ENCODE results near the gene MRC2. TPM values are rescaled to one million over a fixed set of nuclear protein-coding genes. Genes with fewer than 3 reads are reported as not detected.

Gene MRC2
- total RNA-seq, 3 donors from 2014 or later: 3.4 to 6.2 (median 3.8) TPM

DNA sequence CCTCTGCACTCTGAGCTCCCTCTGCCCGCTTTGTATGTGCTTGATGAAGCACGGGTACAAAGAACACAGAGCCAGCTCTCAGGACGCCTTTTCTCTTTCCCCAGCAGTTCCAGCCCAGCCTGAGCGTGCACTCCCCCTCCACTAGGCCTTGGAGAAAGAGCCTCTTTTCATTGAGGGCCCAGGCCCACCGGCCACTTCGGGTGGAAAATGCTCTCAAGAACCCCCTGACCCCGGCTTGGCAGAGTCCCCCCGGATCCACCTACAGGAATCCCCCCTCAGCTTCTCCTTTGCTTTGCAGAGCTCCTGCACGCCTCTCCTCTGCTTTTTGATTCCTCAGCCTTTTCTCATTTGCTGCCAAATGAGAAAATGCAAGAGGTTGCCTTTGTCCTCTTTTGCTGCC, 30.2 kb downstream of the MRC2 start:
- peaks cover 16% of the 10 kb centered on the region for H3K9me3 Mint-ChIP-seq
- H3K36me3 Mint-ChIP-seq (ENCODE audit: insufficient read depth): peaks cover 3% of the 10 kb centered on the region
- DNase-seq (no peak), ATAC-seq (no peak)
- peaks cover 6% of the 10 kb centered on the region for H3K27me3 Mint-ChIP-seq (ENCODE audit: low read depth)
- H3K4me3 Mint-ChIP-seq: no peak overlapping the region
- H3K4me1 Mint-ChIP-seq (ENCODE audit: low read depth): peaks cover 14% of the 10 kb centered on the region

GRCh38 chr17:62658136-62658920, 30.9 kb downstream of the MRC2 start:
- H3K9me3 Mint-ChIP-seq: peaks cover 16% of the 10 kb centered on the region
- H3K36me3 Mint-ChIP-seq (ENCODE audit: insufficient read depth): peaks cover 3% of the 10 kb centered on the region
- H3K4me1 Mint-ChIP-seq (ENCODE audit: low read depth): peaks cover 9% of the 10 kb centered on the region
- H3K27me3 Mint-ChIP-seq (ENCODE audit: low read depth): peaks cover 6% of the 10 kb centered on the region
- DNase-seq: no peak
- ATAC-seq: no peak
- H3K4me3 Mint-ChIP-seq: no peak overlapping the region

- peaks cover 2% of the 10 kb centered on the region for H3K27me3 Mint-ChIP-seq (ENCODE audit: low read depth)
- H3K9me3 Mint-ChIP-seq: peaks cover 16% of the 10 kb centered on the region
Measured at GRCh38 chr17:62660629-62661118, 33.2 kb downstream of the MRC2 start.

GRCh38 chr17:62661337-62661736, 33.9 kb downstream of the MRC2 start:
- no peak for ATAC-seq
- no peak overlapping the region for H3K4me3 Mint-ChIP-seq
- peaks cover 3% of the 10 kb centered on the region for H3K36me3 Mint-ChIP-seq (ENCODE audit: insufficient read depth)
- no peak for DNase-seq
- peaks cover 2% of the 10 kb centered on the region for H3K27me3 Mint-ChIP-seq (ENCODE audit: low read depth)
- peaks cover 16% of the 10 kb centered on the region for H3K9me3 Mint-ChIP-seq
- H3K4me1 Mint-ChIP-seq (ENCODE audit: low read depth): no peaks in the 10 kb centered on the region

More at GRCh38 chr17:62660629-62661118, 33.2 kb downstream of the MRC2 start:
- DNase-seq: no peak
- Mint-ChIP-seq H3K4me3 (no peak overlapping the region), H3K36me3 (ENCODE audit: insufficient read depth) (peaks cover 3% of the 10 kb centered on the region), H3K4me1 (ENCODE audit: low read depth) (no peaks in the 10 kb centered on the region)
- ATAC-seq: no peak

DNA sequence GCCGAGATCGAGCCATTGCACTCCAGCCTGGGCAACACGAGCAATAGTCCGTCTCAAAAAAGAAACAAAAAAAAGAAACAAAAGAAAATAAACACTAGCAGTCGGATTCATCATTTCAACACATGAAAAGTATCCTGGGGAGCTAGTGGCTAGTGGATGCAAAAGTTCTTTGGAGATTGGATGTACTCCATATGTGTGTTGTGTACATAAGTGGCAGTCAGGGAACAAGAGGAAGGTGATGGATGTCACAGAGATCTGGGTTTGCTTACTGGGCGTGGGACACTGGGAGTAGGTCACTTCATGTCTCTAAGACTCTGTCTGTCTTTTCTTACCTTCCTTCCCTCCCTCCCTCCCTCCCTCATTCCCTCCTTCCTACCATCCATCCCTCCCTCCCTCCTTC, 35.4 kb downstream of the MRC2 start:
- no peak for DNase-seq
- no peak for ATAC-seq
- Mint-ChIP-seq H3K9me3 (peaks cover 16% of the 10 kb centered on the region), H3K36me3 (ENCODE audit: insufficient read depth) (peaks cover 3% of the 10 kb centered on the region), H3K4me1 (ENCODE audit: low read depth) (no peaks in the 10 kb centered on the region), H3K27me3 (ENCODE audit: low read depth) (peaks cover 2% of the 10 kb centered on the region), H3K4me3 (no peak overlapping the region)

DNA sequence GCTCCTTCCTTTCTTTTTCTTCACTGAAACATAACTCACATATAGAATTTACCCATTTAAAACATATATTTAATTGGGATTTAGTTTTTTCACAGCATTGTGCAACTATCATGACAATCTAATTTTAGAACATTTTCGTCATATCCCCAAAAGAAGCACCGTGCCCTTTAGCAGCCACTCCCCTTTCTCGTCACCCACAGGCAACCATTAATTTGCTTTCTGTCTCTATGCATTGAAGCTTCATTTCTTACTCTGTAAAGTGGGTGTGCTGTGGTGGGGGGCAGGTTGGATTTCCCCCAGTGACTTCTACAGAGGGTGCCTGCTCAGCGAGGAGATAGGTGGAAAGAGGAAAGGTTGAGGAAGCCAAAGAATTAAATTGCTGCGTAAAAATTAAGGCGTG, 35.8 kb downstream of the MRC2 start:
- ATAC-seq (no peak), DNase-seq (no peak)
- Mint-ChIP-seq H3K4me3 (no peak overlapping the region), H3K36me3 (ENCODE audit: insufficient read depth) (peaks cover 3% of the 10 kb centered on the region), H3K9me3 (peaks cover 16% of the 10 kb centered on the region), H3K27me3 (ENCODE audit: low read depth) (peaks cover 2% of the 10 kb centered on the region), H3K4me1 (ENCODE audit: low read depth) (no peaks in the 10 kb centered on the region)

- ATAC-seq (no peak), DNase-seq (no peak)
- peaks cover 3% of the 10 kb centered on the region for H3K36me3 Mint-ChIP-seq (ENCODE audit: insufficient read depth)
- peaks cover 16% of the 10 kb centered on the region for H3K9me3 Mint-ChIP-seq
- no peak overlapping the region for H3K4me3 Mint-ChIP-seq
- H3K27me3 Mint-ChIP-seq (ENCODE audit: low read depth): peaks cover 2% of the 10 kb centered on the region
- no peaks in the 10 kb centered on the region for H3K4me1 Mint-ChIP-seq (ENCODE audit: low read depth)
Measured at GRCh38 chr17:62664336-62665120, 37.1 kb downstream of the MRC2 start.

- no peak overlapping the region for H3K4me3 Mint-ChIP-seq
- H3K27me3 Mint-ChIP-seq (ENCODE audit: low read depth): peaks cover 2% of the 10 kb centered on the region
- H3K36me3 Mint-ChIP-seq (ENCODE audit: insufficient read depth): no peaks in the 10 kb centered on the region
- H3K4me1 Mint-ChIP-seq (ENCODE audit: low read depth): no peaks in the 10 kb centered on the region
- H3K9me3 Mint-ChIP-seq: peaks cover 9% of the 10 kb centered on the region
- DNase-seq: no peak
- no peak for ATAC-seq
Measured at GRCh38 chr17:62665599-62665998, 38.1 kb downstream of the MRC2 start.

DNA sequence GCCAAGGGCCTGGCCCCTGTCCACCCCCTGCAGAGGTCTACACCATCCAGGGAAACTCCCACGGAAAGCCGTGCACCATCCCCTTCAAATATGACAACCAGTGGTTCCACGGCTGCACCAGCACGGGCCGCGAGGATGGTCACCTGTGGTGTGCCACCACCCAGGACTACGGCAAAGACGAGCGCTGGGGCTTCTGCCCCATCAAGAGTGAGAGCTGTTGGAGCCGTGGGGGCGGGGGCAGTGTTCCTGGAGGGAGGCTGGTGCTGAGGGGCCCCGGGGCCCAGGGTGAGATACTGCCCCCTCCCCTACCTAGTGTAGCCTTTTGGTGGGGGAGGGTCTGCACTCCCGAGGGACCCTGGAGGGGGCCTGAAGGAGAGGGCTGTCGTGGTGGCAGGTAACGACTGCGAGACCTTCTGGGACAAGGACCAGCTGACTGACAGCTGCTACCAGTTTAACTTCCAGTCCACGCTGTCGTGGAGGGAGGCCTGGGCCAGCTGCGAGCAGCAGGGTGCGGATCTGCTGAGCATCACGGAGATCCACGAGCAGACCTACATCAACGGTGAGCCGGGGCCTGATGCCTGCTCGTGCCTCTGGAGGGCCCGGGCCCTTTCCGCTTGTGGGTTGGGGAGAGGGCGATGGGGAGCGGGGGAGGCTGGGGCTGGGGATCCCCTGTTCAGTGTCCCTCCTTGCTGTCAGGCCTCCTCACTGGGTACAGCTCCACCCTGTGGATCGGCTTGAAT, 38.8 kb downstream of the MRC2 start:
- no peak overlapping the region for H3K4me3 Mint-ChIP-seq
- no peaks in the 10 kb centered on the region for H3K36me3 Mint-ChIP-seq (ENCODE audit: insufficient read depth)
- ATAC-seq (no peak), DNase-seq (no peak)
- peaks cover 2% of the 10 kb centered on the region for H3K27me3 Mint-ChIP-seq (ENCODE audit: low read depth)
- H3K4me1 Mint-ChIP-seq (ENCODE audit: low read depth): no peaks in the 10 kb centered on the region
- H3K9me3 Mint-ChIP-seq: peaks cover 4% of the 10 kb centered on the region

GRCh38 chr17:62666801-62667591, 39.5 kb downstream of the MRC2 start:
- DNase-seq: no peak
- Mint-ChIP-seq H3K36me3 (ENCODE audit: insufficient read depth) (no peaks in the 10 kb centered on the region), H3K4me3 (no peak overlapping the region), H3K9me3 (no peaks in the 10 kb centered on the region), H3K27me3 (ENCODE audit: low read depth) (peaks cover 2% of the 10 kb centered on the region), H3K4me1 (ENCODE audit: low read depth) (no peaks in the 10 kb centered on the region)
- no peak for ATAC-seq

DNA sequence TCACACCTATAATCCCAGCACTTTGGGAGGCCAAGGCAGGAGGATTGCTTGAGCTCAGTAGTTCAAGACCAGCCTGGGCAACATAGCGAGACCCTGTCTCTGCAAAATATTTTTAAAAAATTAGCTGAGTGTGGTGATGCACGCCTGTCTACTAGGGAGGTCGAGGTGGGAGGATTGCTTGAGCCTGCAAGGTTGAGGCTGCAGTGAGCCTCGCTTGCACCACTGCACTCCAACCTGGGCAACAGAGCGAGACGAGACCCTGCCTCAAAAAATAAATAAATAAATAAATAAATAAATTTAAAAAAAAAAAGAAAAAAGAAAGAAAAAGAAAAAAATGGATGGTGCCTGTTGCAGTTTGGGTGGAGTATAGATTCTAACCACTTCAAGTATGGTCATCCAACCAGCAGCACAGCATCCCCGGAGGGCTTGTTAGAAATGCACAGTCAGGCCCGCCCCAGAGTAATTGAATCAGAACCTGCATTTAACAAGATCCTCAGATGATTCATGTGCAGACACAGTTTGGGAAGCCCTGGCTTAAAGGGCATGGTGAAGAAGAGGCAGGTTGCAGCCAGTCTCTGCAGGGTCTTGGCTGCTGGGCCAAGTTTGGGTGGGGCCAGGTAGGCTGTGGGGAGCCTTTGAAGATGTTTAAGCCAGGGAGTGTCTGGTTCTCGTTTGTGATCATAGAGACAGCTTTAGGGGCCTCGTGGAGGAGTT, 40.8 kb downstream of the MRC2 start:
- DNase-seq: no peak

GRCh38 chr17:62670202-62670821, 42.8 kb downstream of the MRC2 start:
- no peak overlapping the region for H3K4me3 Mint-ChIP-seq
- DNase-seq (no peak), ATAC-seq (no peak)
- no peaks in the 10 kb centered on the region for H3K36me3 Mint-ChIP-seq (ENCODE audit: insufficient read depth)
- no peaks in the 10 kb centered on the region for H3K4me1 Mint-ChIP-seq (ENCODE audit: low read depth)
- H3K27me3 Mint-ChIP-seq (ENCODE audit: low read depth): no peaks in the 10 kb centered on the region
- H3K9me3 Mint-ChIP-seq: no peaks in the 10 kb centered on the region

More for the DNA sequence above, 40.8 kb downstream of the MRC2 start:
- H3K4me1 Mint-ChIP-seq (ENCODE audit: low read depth): no peaks in the 10 kb centered on the region
- peaks cover 2% of the 10 kb centered on the region for H3K27me3 Mint-ChIP-seq (ENCODE audit: low read depth)
- no peak overlapping the region for H3K4me3 Mint-ChIP-seq
- H3K9me3 Mint-ChIP-seq: no peaks in the 10 kb centered on the region
- no peaks in the 10 kb centered on the region for H3K36me3 Mint-ChIP-seq (ENCODE audit: insufficient read depth)
- ATAC-seq: no peak

GRCh38 chr17:62671553-62671952, 44.1 kb downstream of the MRC2 start:
- Mint-ChIP-seq H3K4me3 (no peak overlapping the region), H3K27me3 (ENCODE audit: low read depth) (no peaks in the 10 kb centered on the region), H3K9me3 (no peaks in the 10 kb centered on the region), H3K4me1 (ENCODE audit: low read depth) (no peaks in the 10 kb centered on the region), H3K36me3 (ENCODE audit: insufficient read depth) (no peaks in the 10 kb centered on the region)
- no peak for DNase-seq
- no peak for ATAC-seq

Data from activated T-cell treated with anti-CD3 and anti-CD28 coated beads, Interleukin-2, amount 50 U/mL, for 4 hours (primary cell).